ENCODE data around the gene GREB1L.
"Not testable (repeated sequence)": the region's sequence is repeated elsewhere in the genome, so short reads cannot be mapped to it uniquely, and the experiment has no call there.

GREB1L gene

GRCh38 chr18:21306368-21306767, 64.3 kb downstream of the GREB1L start:
- no peak for DNase-seq (ENCODE audit: low read depth in 3 of 3)

DNA sequence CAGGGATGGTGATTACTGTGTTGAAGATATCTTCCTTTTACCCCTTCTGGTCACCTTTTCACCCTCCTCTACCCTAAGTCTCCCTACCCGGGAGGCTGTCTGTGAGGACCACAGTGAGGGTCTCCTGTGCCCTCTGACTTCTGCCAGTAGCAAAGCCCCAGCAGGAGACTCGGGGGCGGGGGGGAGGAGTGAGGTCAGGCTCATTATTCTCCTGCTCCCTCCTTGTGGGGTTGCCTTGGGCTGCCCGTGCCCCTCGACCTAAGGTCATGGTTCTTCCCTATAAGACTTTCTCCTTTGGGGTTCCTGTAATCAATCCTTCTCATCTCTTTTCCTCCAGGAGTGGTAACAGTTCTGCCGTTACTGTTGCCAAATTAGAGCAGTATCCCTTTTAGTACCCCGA, 65.5 kb downstream of the GREB1L start:
- DNase-seq (ENCODE audit: low read depth in 3 of 3), result no peak

- DNase-seq (ENCODE audit: low read depth in 3 of 3), result no peak
These were observed 67.2 kb downstream of the GREB1L start for GRCh38 chr18:21309248-21309647.

DNA sequence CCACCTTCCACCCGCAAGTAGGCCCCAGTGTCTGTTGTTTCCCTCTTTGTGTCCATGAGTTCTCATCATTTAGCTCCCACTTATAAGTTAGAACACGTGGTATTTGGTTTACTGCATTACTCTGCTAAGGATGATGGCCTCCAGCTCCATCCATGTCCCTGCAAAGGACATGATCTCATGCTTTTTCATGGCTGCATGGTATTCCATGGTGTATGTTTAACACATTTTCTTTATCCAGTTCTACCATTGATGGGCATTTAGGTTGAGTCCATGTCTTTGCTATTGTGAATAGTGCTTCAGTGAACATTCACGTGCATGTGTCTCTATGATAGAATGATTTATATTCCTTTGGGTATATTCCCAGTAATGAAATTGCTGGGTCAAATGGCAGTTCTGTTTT, 69.9 kb downstream of the GREB1L start:
- not testable (repeated sequence) for DNase-seq (ENCODE audit: low read depth in 3 of 3)

- DNase-seq (ENCODE audit: low read depth in 3 of 3), result no peak
These were observed 71.5 kb downstream of the GREB1L start for GRCh38 chr18:21313576-21313975.

GRCh38 chr18:21314724-21315123, 72.7 kb downstream of the GREB1L start:
- DNase-seq (ENCODE audit: low read depth in 3 of 3), result no peak

DNA sequence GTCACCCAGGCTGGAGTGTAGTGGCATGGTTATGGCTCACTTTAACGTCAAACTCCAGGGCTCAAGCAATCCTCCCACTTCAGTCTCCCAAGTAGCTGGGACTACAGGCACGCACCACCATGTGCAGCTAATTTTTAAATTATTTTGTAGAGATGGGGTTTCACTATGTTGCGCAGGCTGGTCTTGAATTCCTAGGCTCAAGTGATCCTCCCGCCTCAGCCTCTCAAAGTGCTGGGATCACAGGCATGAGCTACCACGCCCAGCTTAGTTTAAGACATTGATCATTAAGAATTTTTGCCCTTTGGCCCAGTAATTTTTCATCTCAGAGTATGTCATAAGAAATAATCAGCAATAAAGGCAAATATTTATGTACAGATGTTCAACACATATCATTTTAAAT, 73.1 kb downstream of the GREB1L start:
- DNase-seq (ENCODE audit: low read depth in 3 of 3), result not testable (repeated sequence)

GRCh38 chr18:21315741-21316197, 73.7 kb downstream of the GREB1L start:
- no peak for DNase-seq (ENCODE audit: low read depth in 3 of 3)

DNA sequence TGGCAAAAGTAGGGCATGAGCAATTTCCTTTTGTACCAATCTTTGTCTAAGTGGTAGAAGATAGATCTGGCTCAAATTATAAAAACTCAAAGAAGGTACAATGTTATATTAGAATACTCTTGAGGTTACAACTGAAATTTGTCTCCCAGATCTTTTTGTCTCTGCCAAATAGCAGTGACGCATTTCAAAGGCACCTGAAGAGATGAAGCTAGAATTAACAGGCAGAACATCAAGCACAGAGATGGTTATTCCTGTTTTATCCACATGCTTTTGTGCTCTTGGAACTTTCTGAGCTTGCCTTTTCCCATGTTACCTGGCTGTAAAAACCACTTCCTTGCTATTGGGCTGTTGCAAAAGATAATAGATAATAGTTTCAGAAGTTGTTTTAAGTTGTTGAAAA, 74.3 kb downstream of the GREB1L start:
- DNase-seq (ENCODE audit: low read depth in 3 of 3), result no peak

- DNase-seq (ENCODE audit: low read depth in 3 of 3), result no peak
These were observed 79.7 kb downstream of the GREB1L start for GRCh38 chr18:21321711-21322110.

- no peak for DNase-seq (ENCODE audit: low read depth in 3 of 3)
These were observed 85.1 kb downstream of the GREB1L start for GRCh38 chr18:21327101-21327500.

DNA sequence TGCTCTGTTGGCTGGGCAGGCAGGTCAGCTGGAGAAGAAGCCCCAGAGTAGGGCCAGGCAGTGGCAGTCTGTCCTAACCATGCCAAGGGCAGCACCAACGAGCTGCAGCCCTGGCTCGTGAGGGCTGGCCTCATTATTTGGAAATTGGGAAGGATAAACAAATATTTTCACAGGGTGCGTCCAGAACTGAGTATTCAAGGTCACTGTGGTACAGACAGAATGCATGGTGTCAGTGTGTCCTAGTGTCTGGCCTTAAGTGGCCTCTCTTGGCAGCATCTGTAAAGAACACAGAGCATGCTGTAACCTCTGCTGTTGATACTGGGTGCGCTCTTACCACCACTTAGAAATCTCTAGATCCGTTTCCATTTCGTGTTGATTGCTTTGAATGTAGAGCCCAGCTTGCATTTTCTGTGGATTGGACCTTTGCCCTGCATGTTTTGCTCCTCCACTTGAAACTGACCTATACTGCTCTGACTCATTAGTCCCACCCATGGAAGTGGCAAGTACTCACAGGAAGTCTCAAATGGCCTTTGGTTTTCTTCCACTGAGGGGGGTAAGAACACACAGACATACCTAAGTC, 88.2 kb downstream of the GREB1L start:
- DNase-seq (ENCODE audit: low read depth in 3 of 3), result no peak

- no peak for DNase-seq (ENCODE audit: low read depth in 3 of 3)
These were observed 89.0 kb downstream of the GREB1L start for GRCh38 chr18:21331065-21331464.

DNA sequence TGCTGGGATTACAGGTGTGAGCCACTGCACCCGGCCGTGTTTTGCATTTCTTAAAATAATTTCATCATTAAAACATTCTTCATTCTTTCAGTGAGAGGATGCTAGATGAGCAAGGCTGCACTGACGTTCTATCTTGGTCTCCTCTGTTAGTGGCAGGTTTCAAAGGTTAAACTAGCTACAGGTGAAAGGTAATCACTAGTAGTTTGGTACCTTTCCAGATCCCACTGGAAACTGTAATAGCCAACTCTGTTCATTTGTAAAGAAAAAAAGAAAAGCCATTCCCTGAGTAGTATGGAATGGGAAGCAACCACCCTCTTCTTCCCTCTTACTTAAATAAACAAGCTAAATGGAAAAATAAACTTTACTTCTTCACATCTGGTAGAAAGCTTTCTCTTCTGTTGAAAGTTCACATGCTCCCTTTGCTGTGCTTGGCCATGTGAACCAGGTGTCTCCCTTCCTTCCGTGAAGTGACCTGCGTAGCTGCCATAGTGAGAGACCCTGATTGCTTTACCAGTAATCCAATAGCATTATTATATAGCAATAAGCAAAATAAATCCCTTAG, 94.0 kb downstream of the GREB1L start:
- DNase-seq (ENCODE audit: low read depth in 3 of 3), result no peak

DNA sequence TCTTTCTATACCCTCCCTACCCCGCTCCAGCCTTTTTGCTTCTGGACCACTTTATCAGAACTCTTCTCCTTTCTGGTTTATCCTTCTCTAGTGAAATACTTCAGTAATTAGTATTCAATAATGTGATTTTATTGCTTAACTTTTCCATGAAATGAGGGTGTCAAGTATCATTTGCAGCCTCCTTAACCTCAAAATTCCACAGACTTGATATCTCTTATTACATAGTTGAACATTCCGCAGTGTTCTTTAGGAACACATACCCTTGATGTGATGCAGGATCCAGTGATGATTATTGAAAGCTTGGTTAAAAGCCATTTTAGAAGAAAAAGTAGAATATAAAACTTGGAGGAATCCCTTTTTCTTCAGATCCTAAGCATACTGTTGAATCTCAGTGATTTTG, 94.8 kb downstream of the GREB1L start:
- DNase-seq (ENCODE audit: low read depth in 3 of 3), result no peak

DNA sequence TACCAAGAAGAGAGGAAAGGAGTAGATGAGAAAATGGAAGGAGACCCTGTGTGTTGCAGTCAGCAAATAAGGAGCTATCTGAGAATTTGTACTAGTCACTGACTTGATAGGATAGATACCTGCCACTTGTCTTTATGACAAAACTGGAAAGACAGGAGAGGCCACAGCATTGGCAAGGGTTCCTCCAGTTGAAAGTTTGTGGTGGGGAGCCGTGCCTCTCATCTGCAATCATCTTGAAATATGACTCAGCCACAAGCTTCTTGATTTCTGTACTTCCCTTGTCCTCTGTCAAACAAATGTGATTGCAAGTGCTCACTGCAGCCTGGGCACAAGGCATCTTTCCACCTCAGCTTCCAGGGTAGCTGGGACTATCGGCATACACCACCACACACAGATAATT, 99.1 kb downstream of the GREB1L start:
- no peak for DNase-seq (ENCODE audit: low read depth in 3 of 3)

- DNase-seq (ENCODE audit: low read depth in 3 of 3), result no peak
These were observed 100.3 kb downstream of the GREB1L start for GRCh38 chr18:21342372-21342771.

DNA sequence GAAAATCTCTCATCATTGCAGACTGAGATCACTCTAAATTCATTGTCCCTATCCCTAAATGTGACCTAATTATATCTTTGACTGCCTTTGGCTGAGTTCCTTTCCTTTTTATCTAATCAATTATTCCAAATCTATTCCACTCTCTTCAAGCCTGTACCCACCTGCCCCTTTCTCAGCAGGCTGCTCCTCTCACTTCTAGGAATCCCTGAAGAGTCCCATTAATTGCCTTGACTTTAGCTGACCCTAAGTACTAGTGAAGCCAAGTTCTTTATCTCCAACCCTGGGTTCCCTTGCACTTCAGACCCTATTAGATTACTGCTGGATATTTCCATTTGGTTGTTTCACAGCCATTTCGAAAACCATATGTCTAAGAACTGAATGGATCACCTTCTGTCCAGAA, 102.8 kb downstream of the GREB1L start:
- DNase-seq (ENCODE audit: low read depth in 3 of 3), result no peak

DNA sequence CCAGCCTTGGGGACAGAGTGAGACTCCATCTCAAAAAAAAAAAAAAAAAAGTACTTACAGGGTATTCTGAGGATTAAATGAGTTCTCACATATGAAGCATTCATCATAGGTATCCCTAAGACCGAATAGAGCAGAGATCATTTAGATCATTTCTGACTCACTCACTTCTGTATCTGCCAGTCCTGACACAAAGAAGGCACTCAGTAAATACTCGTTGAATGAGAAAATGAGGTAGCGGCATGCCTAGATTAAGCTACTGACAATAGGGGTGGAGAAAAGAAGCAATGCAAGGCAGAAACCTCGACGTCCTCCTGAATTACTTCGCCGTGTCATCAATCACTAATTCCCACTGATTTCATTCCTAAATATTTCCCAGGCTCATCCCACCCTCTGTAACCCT, 103.8 kb downstream of the GREB1L start:
- no peak for DNase-seq (ENCODE audit: low read depth in 3 of 3)

DNA sequence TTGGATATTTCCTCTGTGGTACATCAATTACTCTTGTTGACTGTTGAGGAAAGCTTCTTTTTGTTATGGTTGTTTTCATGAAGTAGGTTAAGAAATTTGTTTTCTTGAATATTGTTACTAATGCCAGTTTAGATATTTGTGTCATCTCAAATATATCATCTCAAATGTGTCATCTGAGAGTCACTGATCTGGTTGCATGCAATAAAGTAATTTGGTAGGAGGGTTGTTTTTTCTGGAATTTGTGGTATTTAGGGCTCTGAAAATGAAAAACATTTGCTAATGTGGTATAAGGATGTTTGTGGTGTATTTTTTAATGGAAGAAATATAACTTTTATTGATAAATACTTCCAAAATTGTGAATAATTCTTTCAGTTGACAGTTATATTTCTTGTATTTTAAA, 117.7 kb downstream of the GREB1L start:
- no peak for DNase-seq (ENCODE audit: low read depth in 3 of 3)

DNA sequence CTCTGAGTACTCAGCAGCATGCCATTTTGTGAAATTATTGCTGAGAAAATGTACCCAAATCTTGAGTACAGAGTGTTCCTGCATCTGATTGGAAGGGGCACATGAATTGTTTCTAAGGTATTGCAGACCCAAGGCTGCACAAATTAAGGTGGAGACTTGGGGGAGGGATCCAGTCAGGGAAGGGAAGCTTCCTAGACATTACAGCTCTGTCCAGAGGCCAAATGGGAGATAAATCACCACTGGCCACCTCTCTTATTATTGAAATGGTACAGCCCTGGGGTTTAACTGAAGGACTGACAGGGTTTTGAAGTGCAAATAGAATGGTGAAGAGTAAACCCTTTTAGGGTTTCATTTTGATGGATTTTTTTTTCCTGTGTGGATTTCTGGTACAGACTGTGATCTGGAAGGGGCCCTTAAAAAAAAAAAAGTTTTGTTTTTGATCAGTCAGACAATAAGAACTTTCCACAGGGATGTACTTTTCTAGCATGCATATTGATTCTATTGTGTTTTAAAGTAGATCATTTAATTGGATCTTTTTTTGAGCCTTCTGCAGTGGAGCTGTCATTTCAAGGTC, 119.4 kb downstream of the GREB1L start:
- no peak for DNase-seq (ENCODE audit: low read depth in 3 of 3)

DNA sequence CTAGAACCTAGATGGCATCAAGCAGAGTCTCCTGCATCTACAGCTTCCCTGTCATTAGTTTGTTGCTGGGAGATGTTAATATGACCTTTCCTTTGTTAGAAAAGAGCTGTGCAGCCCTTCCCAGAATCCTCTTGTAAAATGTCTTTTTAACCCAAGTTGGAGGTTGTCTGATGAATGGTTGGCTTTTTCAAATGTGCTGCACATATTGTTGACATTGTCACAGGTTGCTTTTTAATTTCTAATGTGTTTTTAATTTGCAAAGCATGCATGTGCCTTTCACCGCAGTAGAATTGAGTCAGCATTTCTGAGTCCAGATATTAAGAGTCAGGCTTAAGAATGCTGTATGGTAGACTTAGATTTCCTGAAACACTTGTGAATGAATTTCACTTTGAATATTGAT, 120.8 kb downstream of the GREB1L start:
- no peak for DNase-seq (ENCODE audit: low read depth in 3 of 3)

DNA sequence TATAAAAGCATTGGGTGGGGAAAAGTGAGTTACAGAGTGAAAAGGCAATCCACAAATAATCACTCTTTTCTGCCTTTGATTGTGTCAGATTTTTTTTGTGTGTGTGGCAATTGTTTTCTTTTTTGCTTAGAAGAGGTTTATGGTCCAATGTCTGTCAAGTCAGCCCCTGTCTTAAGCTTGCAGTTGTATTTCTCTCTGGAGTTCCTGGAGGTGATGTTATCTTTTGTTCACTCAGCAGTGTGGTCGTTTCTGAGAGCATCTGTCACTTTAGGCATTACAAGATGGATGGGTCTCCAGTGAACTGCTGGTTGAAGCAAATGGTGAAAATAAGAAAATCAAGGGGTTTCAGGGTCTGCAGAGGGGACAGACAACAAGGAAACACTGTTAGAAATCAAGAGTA, 121.3 kb downstream of the GREB1L start:
- DNase-seq (ENCODE audit: low read depth in 3 of 3), result no peak

DNA sequence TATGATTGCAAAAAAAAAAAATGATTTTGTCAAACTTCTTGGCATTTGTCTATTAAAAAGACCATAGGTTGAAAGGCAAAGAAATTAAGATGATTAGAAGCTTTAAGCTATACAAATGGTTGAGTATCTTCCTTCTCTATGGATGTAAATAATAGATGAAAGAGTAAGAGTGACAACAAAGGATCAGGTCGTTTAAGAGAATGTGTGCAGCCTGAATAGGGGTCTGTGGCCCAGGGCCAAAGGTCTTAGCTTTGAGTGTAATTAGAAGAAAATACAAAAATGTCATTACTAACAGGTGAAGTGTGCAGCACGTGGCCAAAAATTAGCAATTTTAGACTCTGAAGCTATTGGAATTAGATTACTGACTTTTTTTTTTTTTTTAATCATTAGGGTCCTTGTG, 122.4 kb downstream of the GREB1L start:
- DNase-seq (ENCODE audit: low read depth in 3 of 3), result no peak
